Activated naive CD4-positive, alpha-beta T cell treated with anti-CD3 and anti-CD28 coated beads, Interleukin-2, amount 50 U/mL, for 72 hours (primary cell): ENCODE data around the gene NUMB. TPM values are rescaled to one million over a fixed set of nuclear protein-coding genes. Genes with fewer than 3 reads are reported as not detected.
"Not testable (repeated sequence)": the region's sequence is repeated elsewhere in the genome, so short reads cannot be mapped to it uniquely, and the experiment has no call there.

Source experiments
- ATAC-seq, 2 donors: fragments of 150-1000 bp; cut with Tn5 transposase; 2 replicates each; pipeline ENCODE4 v1.10.0; 2021; ENCODE audit warnings: mild to moderate bottlenecking in 2 of 2, moderate library complexity in 2 of 2
- DNase-seq, 2 donors: peaks; one replicate each; pipeline ENCODE4 v3.0.0; 2021 to 2022; ENCODE audit warnings: low spot score in 2 of 2
- H3K27ac Mint-ChIP-seq, 2 donors: one replicate each; pipeline ENCODE4 v1.8.0; 2022; ENCODE audit warnings: mild to moderate bottlenecking in 2 of 2, mixed read lengths in 2 of 2
- H3K36me3 Mint-ChIP-seq, 2 donors: one replicate each; pipeline ENCODE4 v1.8.0; 2022; ENCODE audit warnings: mixed read lengths in 2 of 2
- H3K9me3 Mint-ChIP-seq, 2 donors: one replicate each; pipeline ENCODE4 v1.8.0; 2022; ENCODE audit warnings: mixed read lengths in 2 of 2
- total RNA-seq, 2 donors: library from RNA; stranded (reverse); gene quantifications; one replicate each; pipeline ENCODE4 v1.2.3, GENCODE V29; 2022

NUMB gene
- total RNA-seq, 2 donors from 2014 or later: 34.8 to 41.4 TPM

DNA sequence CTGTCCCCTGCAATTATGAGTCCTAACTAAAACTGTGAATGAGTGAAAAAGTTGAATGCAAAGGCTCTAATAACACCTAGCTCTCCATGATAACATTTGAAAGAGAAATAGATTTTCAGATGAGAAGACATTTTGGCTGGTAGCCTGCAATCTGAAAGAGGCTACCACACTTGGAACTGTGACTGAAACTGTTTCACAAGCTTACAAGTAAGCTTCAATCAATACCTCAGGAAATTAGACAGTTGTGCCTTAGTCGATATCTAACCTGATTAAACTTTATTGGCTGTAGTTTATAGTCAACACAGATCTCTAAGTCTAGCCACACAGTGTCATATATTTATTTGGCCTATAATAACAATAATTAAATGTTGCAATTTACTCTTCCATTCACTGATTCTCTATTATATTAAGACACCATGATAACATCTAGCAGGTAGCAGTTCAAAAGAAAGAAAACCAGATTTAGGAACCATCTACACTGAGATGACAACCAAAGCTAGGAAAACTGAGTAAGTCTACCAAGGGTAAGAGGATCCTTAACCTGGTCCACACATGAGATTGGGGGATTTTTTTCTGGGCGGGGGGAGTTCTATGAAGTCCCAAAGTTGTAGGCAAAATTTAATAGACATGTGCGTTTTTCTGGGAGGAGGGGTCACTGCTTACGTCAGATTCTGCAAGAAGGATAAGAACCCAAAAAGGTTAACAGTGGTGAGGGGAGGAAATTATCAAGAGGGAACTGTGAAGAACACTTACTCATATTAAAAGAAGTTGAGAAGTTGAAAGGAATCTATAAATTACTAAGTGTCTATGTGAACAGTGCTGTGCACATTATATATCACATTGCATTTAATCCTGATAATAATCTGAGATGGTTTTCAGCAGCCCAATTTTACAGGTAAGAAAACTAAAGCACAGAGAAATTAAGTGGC lies 65.8 kb downstream of the NUMB start:
- no peak for DNase-seq

DNA sequence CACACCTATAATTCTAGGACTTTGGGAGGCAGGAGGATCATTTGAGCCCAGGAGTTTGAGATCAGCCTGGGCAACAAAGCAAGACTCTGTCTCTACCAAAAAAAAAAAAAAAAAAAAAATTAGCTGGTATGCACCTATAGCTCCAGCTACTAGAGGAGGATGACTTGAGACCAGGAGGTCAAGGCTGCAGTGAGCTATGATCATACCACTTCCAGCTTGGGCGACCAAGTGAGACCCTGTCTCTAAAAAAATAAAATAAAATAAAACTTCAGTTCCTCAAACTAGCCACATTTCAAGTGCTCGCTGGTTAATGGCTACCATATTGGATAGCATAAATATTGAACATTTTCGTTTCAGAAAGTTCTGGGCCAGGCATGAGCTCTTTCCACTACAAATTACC lies 70.5 kb downstream of the NUMB start:
- not testable (repeated sequence) for H3K9me3 Mint-ChIP-seq, DNase-seq, H3K27ac Mint-ChIP-seq, ATAC-seq
- peaks cover 12% of the 10 kb centered on the region in 2 donors for H3K36me3 Mint-ChIP-seq

More for the DNA sequence above, 65.8 kb downstream of the NUMB start:
- no peaks in the 10 kb centered on the region for H3K9me3 Mint-ChIP-seq
- H3K27ac Mint-ChIP-seq: peak overlapping the region in 1 of 2 donors; percentile 4
- peak; percentile 66 to 100 for ATAC-seq
- H3K36me3 Mint-ChIP-seq: no peaks in the 10 kb centered on the region

GRCh38 chr14:73386342-73386741 lies 72.0 kb downstream of the NUMB start:
- peaks cover 12 to 18% of the 10 kb centered on the region in 2 donors for H3K36me3 Mint-ChIP-seq
- DNase-seq (no peak), ATAC-seq (no peak)
- H3K27ac Mint-ChIP-seq: no peak overlapping the region
- H3K9me3 Mint-ChIP-seq: peaks cover 0 to 9% of the 10 kb centered on the region in 2 donors

DNA sequence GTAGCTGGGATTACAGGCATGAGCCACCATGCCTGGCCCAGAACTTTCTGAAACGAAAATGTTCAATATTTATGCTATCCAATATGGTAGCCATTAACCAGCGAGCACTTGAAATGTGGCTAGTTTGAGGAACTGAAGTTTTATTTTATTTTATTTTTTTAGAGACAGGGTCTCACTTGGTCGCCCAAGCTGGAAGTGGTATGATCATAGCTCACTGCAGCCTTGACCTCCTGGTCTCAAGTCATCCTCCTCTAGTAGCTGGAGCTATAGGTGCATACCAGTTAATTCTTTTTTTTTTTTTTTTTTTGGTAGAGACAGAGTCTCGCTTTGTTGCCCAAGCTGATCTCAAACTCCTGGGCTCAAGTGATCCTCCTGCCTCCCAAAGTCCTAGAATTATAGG lies 73.3 kb downstream of the NUMB start:
- peaks cover 12 to 18% of the 10 kb centered on the region in 2 donors for H3K36me3 Mint-ChIP-seq
- ATAC-seq, DNase-seq, H3K27ac Mint-ChIP-seq, H3K9me3 Mint-ChIP-seq: not testable (repeated sequence)

DNA sequence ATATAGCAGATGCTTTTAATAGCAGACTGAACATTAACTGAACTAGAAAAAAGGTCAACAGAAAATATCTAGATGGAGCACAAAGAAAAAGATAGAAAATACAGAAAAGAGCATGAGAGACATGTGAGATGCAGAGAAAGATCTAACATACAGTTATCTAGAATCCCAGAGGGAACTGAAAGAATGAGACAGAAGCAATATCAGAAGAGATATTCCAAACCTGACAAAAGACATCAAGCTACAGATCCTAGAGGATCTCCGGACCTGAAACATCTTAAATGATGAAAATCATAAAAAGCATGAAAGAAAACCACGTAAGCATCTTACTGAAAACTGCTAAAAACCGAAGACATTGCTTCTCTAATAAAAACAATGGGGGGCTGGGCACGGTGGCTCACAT lies 75.0 kb downstream of the NUMB start:
- Mint-ChIP-seq H3K36me3 (peaks cover 12 to 18% of the 10 kb centered on the region in 2 donors), H3K27ac (no peak overlapping the region), H3K9me3 (peaks cover 0 to 9% of the 10 kb centered on the region in 2 donors)
- DNase-seq: no peak
- ATAC-seq: no peak

DNA sequence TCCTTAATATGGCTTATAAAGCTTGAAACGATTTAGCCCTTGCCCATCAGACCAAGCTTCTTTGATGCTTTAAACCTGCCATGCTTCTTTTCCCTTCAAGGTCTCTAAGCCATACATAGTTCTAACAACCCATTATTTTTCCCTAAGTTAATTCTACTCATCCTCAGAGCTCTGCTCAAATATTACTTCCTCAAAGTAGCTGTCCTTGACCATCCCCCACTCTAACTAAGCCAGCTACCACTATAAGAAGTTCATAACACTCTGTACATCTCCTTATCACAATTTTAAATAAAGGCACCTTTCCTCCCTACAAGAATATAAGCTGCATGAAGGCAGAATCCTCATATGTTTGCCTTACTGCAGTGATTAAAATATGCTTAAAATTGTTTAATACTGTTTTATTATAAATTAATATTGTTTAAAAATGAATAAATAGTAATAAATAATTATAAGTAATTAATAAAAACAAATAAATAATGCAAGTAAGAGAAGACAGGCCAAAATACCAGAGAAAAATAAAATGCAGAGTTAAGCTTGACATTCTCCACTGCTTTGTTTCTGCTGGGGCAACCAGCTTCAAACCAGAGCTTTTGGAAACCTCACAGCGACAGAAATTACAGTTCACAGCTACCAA lies 76.8 kb downstream of the NUMB start:
- Mint-ChIP-seq H3K9me3 (peaks cover 0 to 9% of the 10 kb centered on the region in 2 donors), H3K27ac (no peak overlapping the region), H3K36me3 (peaks cover 12 to 18% of the 10 kb centered on the region in 2 donors)
- DNase-seq (no peak), ATAC-seq (no peak)

- Mint-ChIP-seq H3K9me3 (no peaks in the 10 kb centered on the region), H3K36me3 (no peaks in the 10 kb centered on the region), H3K27ac (no peak overlapping the region)
- ATAC-seq: no peak
- no peak for DNase-seq
Measured at GRCh38 chr14:73376585-73376984, 81.8 kb downstream of the NUMB start.

GRCh38 chr14:73375861-73376260 lies 82.5 kb downstream of the NUMB start:
- Mint-ChIP-seq H3K36me3 (no peaks in the 10 kb centered on the region), H3K27ac (no peak overlapping the region), H3K9me3 (no peaks in the 10 kb centered on the region)
- ATAC-seq (no peak), DNase-seq (no peak)

- H3K27ac Mint-ChIP-seq: no peak overlapping the region
- no peak for DNase-seq
- no peaks in the 10 kb centered on the region for H3K36me3 Mint-ChIP-seq
- H3K9me3 Mint-ChIP-seq: no peaks in the 10 kb centered on the region
- no peak for ATAC-seq
Measured at GRCh38 chr14:73374218-73374617, 84.1 kb downstream of the NUMB start.

DNA sequence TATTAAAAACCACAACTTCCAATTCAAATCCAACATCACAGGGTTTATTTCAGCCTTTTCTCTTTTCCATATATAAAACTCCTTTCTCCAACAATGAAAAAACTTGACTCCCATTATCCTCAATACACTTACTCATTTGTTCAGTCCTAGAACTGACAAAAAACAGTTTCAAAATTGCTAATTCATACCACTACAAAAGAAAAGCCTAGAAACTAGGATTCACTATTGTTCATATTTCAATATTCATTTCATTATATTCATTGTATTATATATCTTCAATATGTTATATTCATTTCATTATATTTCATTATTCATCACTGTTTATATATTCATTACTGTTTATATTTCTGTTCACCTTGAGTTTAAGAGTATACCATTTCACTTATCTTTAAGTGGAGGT lies 85.8 kb downstream of the NUMB start:
- DNase-seq (no peak), ATAC-seq (peak; percentile 64 to 89)
- no peak overlapping the region for H3K27ac Mint-ChIP-seq
- H3K36me3 Mint-ChIP-seq: no peaks in the 10 kb centered on the region
- H3K9me3 Mint-ChIP-seq: no peaks in the 10 kb centered on the region

DNA sequence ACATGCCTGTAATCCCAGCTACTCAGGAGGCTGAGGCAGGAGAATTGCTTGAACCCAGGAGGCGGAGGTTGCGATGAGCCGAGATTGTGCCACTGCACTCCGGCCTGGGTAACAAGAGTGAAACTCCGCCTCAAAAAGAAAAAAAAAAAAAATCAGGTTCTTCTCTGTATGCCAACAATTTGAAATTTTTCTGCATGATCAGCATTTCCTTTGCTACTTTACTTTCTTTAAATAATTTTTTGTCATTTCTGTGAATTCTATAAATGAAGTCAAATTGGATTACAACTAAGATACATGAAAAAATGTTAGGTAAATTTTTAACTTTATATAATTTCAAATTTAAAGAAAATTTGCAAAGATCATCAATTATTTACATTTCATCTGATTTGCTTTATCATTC lies 87.8 kb downstream of the NUMB start:
- H3K9me3 Mint-ChIP-seq: no peaks in the 10 kb centered on the region
- H3K36me3 Mint-ChIP-seq: no peaks in the 10 kb centered on the region
- H3K27ac Mint-ChIP-seq: no peak overlapping the region
- no peak for DNase-seq
- no peak for ATAC-seq

DNA sequence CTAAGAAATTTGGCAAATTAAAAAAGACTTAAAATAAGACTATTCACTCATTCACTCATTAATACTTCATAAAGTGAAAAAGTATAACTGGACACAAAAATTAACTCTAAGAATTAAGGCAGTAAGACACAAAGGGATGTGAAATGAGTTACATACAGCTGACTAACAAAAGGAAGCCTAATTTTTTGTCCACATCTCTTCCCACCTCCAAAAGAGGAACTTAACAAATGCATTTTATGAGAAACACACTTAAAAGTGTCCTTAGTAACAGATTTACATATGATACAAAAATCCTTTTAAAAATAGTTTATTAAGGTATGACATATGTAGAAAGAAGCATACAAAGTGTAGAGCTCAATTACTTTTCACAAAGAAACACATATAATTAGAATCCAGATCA lies 88.9 kb downstream of the NUMB start:
- Mint-ChIP-seq H3K9me3 (no peaks in the 10 kb centered on the region), H3K27ac (no peak overlapping the region), H3K36me3 (no peaks in the 10 kb centered on the region)
- ATAC-seq (no peak), DNase-seq (no peak)

- DNase-seq (no peak), ATAC-seq (no peak)
- Mint-ChIP-seq H3K36me3 (peaks cover 0 to 4% of the 10 kb centered on the region in 2 donors), H3K27ac (no peak overlapping the region), H3K9me3 (no peaks in the 10 kb centered on the region)
Measured at GRCh38 chr14:73368616-73369015, 89.7 kb downstream of the NUMB start.

- no peak for ATAC-seq
- peaks cover 6 to 9% of the 10 kb centered on the region in 2 donors for H3K36me3 Mint-ChIP-seq
- H3K9me3 Mint-ChIP-seq: no peaks in the 10 kb centered on the region
- no peak for DNase-seq
- no peak overlapping the region for H3K27ac Mint-ChIP-seq
Measured at GRCh38 chr14:73365727-73366126, 92.6 kb downstream of the NUMB start.

- DNase-seq (no peak), ATAC-seq (no peak)
- H3K9me3 Mint-ChIP-seq: no peaks in the 10 kb centered on the region
- H3K27ac Mint-ChIP-seq: no peak overlapping the region
- peaks cover 6 to 9% of the 10 kb centered on the region in 2 donors for H3K36me3 Mint-ChIP-seq
Measured at GRCh38 chr14:73364559-73364958, 93.8 kb downstream of the NUMB start.

GRCh38 chr14:73359445-73359844 lies 98.9 kb downstream of the NUMB start:
- Mint-ChIP-seq H3K36me3 (peaks cover 6 to 9% of the 10 kb centered on the region in 2 donors), H3K27ac (no peak overlapping the region), H3K9me3 (no peaks in the 10 kb centered on the region)
- no peak for DNase-seq
- ATAC-seq: no peak

- H3K9me3 Mint-ChIP-seq: no peaks in the 10 kb centered on the region
- H3K27ac Mint-ChIP-seq: no peak overlapping the region
- no peak for ATAC-seq
- DNase-seq: no peak
- peaks cover 0 to 2% of the 10 kb centered on the region in 2 donors for H3K36me3 Mint-ChIP-seq
Measured at GRCh38 chr14:73358187-73358586, 100.2 kb downstream of the NUMB start.
